ENCODE data around the gene HHIPL1. TPM values are rescaled to one million over a fixed set of nuclear protein-coding genes. Genes with fewer than 3 reads are reported as not detected.

The HHIPL1 gene
- total RNA-seq, 4 donors from 2014 or later = 2.6 to 3.9 (median 3.1) TPM

DNA sequence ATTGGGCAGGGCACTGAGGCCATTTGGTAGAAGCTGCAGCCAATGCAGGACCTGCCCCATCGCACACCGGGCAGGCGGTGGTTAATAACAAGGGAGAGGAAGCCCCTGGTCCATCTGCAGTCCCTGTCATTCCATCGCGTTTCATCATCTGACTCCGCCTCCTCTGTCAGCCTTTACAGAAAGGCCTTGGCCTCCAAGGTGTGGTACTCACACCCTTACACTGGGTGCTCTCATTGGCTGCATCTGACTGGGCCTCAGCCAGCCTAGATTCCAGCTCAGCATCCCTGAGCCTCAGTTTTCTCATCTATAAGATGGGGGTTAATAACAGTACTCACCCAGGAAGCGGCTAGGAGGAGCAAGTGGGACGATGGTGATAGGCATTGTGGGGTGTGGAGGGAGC is 14.7 kb upstream of the HHIPL1 start:
- no peaks in the 10 kb centered on the region for H3K27me3 ChIP-seq
- 64 to 78% methylated on average over 5 to 7 of the region's 8 CpGs for WGBS, 2 donors
- no peaks in the 10 kb centered on the region for H3K4me1 ChIP-seq
- H3K36me3 ChIP-seq = no peaks in the 10 kb centered on the region
- no peak for DNase-seq (ENCODE audit: low spot score in 2 of 2)
- no peak for TF ChIP-seq EP300 (IDR thresholded peaks at IDR 0.05)
- TF ChIP-seq, protein P1, sequence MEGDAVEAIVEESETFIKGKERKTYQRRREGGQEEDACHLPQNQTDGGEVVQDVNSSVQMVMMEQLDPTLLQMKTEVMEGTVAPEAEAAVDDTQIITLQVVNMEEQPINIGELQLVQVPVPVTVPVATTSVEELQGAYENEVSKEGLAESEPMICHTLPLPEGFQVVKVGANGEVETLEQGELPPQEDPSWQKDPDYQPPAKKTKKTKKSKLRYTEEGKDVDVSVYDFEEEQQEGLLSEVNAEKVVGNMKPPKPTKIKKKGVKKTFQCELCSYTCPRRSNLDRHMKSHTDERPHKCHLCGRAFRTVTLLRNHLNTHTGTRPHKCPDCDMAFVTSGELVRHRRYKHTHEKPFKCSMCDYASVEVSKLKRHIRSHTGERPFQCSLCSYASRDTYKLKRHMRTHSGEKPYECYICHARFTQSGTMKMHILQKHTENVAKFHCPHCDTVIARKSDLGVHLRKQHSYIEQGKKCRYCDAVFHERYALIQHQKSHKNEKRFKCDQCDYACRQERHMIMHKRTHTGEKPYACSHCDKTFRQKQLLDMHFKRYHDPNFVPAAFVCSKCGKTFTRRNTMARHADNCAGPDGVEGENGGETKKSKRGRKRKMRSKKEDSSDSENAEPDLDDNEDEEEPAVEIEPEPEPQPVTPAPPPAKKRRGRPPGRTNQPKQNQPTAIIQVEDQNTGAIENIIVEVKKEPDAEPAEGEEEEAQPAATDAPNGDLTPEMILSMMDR (IDR thresholded peaks at IDR 0.05) = no peak
- no peak for TF ChIP-seq POLR2A (IDR thresholded peaks at IDR 0.05)
- H3K27ac ChIP-seq = no peak overlapping the region
- H3K9me3 ChIP-seq = no peaks in the 10 kb centered on the region
- H3K4me3 ChIP-seq = no peak overlapping the region

DNA sequence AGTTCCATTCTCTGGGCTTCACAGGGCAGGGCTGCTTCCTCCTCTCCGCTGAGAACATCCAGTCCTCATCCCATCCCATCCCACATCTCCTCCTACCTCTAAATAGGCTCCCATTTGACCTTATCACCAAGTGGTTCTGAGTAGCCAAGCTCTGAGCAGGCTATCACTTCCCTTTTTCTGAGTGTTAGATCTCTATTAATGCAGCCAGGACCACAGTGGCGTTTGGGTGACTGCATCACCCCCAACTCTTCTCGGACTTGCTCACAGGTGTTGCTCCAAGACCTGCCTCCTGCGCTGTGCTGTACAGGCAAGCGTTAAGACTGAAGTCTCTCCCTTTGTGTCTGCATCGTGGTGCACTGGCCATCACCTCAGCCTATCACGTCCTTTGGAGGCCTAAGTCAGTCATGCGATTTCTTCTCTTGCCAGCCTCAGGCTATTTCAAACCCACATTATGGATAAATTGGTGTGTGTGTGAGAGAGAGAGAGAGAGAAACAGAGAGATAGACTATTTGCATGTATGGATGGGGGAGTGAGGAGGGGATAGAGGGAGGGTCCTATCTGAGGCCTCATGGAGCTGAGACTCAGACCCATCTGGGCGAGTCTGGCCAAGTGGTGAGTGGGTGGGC is 12.4 kb upstream of the HHIPL1 start:
- Histone ChIP-seq H3K4me3 (no peak overlapping the region), H3K36me3 (no peaks in the 10 kb centered on the region), H3K9me3 (no peaks in the 10 kb centered on the region), H3K27me3 (no peaks in the 10 kb centered on the region), H3K4me1 (no peaks in the 10 kb centered on the region), H3K27ac (no peak overlapping the region)
- 77 to 83% methylated on average over 9 of the region's 9 CpGs for WGBS, 2 donors
- TF ChIP-seq EP300 (IDR thresholded peaks at IDR 0.05) = no peak
- TF ChIP-seq, protein P1 (IDR thresholded peaks at IDR 0.05) = no peak
- no peak for TF ChIP-seq POLR2A (IDR thresholded peaks at IDR 0.05)
- DNase-seq (ENCODE audit: low spot score in 2 of 2) = no peak

DNA sequence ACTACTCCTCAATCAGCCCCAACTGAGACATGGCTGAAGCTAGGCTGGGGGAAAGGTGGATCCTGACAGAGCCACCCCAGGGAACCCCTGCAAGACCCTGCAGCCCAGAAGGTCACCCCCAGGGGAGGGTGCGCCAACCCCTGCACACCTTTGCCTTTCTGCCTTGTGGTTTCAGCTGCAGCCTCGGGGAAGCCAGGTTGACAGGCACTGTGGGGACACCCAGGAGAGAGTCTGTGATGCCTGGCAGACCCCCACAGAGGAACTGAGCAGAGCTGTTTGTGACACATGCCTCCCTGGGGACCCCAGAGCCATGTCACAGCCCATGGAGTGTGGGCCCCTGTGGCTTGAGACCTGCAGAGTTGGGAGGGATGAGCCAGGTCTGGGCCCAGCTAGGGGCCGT is 11.8 kb upstream of the HHIPL1 start:
- no peak for TF ChIP-seq POLR2A (IDR thresholded peaks at IDR 0.05)
- TF ChIP-seq, protein P1 (IDR thresholded peaks at IDR 0.05) = no peak
- TF ChIP-seq EP300 (IDR thresholded peaks at IDR 0.05) = no peak
- H3K4me3 ChIP-seq = no peak overlapping the region
- no peaks in the 10 kb centered on the region for H3K9me3 ChIP-seq
- no peaks in the 10 kb centered on the region for H3K27me3 ChIP-seq
- no peaks in the 10 kb centered on the region for H3K36me3 ChIP-seq
- DNase-seq (ENCODE audit: low spot score in 2 of 2) = no peak
- 83 to 92% methylated on average over 2 of the region's 3 CpGs for WGBS, 2 donors
- H3K27ac ChIP-seq = no peak overlapping the region
- H3K4me1 ChIP-seq = no peaks in the 10 kb centered on the region

DNA sequence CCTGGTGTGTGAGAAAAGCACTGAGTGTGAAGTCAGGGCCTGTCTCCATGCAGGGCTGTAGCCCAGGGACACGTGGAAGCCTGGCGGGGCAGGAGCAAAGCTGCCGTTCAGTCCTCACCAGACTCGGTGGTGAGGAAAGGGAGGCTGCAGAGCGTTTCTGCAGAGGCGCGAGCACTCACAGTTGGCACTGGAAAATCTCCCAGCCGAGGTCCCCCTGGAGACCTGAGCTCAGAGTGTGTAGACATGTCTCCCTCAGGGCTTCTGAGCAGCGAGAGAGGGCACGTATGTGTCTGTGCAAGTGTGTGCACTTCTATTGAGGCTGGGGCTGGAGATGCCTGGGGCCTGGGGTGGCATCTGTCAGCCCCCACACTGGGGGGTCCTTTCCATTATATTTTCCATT is 11.0 kb upstream of the HHIPL1 start:
- no peaks in the 10 kb centered on the region for H3K27me3 ChIP-seq
- no peak for DNase-seq (ENCODE audit: low spot score in 2 of 2)
- TF ChIP-seq, protein P1 (IDR thresholded peaks at IDR 0.05) = no peak
- TF ChIP-seq EP300 (IDR thresholded peaks at IDR 0.05) (no peak), POLR2A (IDR thresholded peaks at IDR 0.05) (no peak)
- WGBS, 2 donors = 72 to 76% methylated on average over 10 of the region's 10 CpGs
- H3K4me1 ChIP-seq = no peaks in the 10 kb centered on the region
- no peak overlapping the region for H3K4me3 ChIP-seq
- no peak overlapping the region for H3K27ac ChIP-seq
- H3K9me3 ChIP-seq = no peaks in the 10 kb centered on the region
- no peaks in the 10 kb centered on the region for H3K36me3 ChIP-seq

DNA sequence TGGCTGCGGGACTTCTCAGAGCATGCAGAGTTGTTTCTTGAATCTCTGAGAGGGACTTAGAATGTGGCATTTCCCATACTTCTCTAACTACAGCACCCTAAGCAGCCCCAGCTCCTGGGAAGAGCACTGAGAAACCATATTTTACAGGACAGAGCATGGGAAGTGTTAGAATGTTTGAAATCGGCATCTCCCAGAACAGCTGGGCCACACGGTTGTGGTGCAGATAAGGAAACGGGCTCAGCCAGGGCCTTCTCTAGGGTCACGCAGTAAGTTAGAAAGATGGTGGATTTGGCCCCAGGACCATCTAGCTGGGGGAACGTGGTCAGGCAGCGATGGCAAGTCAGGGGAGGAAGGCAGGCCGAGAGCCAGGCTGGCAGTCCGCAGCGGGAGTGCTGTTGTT is 10.5 kb upstream of the HHIPL1 start:
- Histone ChIP-seq H3K4me1 (no peaks in the 10 kb centered on the region), H3K4me3 (no peak overlapping the region), H3K9me3 (no peaks in the 10 kb centered on the region), H3K27ac (no peak overlapping the region), H3K36me3 (no peaks in the 10 kb centered on the region), H3K27me3 (no peaks in the 10 kb centered on the region)
- no peak for TF ChIP-seq POLR2A (IDR thresholded peaks at IDR 0.05)
- TF ChIP-seq, protein P1 (IDR thresholded peaks at IDR 0.05) = no peak
- no peak for TF ChIP-seq EP300 (IDR thresholded peaks at IDR 0.05)
- DNase-seq (ENCODE audit: low spot score in 2 of 2) = no peak
- 73 to 89% methylated on average over 10 of the region's 10 CpGs for WGBS, 2 donors

All from tibial nerve (tissue), 4 donors.